Bronchial epithelial cell (primary cell): ENCODE measurements around the gene RNF212B. TPM values are rescaled to one million over a fixed set of nuclear protein-coding genes. Genes with fewer than 3 reads are reported as not detected.

Experiments used
- DNase-seq: peaks from one replicate; pipeline ENCODE4 v3.0.0-alpha.2; 2010; ENCODE audit warnings: low read depth
- FAIRE-seq: peaks from 2 replicates; lab custom pipeline; 2011; peaks lifted over from hg19 to GRCh38; lab: Jason Lieb, UNC
- H3K27me3 ChIP-seq: 2 replicates; pipeline ENCODE4 v1.5.1; 2011; ENCODE audit warnings: low read length; ENCODE audit not compliant: control insufficient read depth, insufficient read depth
- H3K36me3 ChIP-seq: 2 replicates; pipeline ENCODE4 v1.5.1; 2011; ENCODE audit warnings: low read length; ENCODE audit not compliant: control insufficient read depth, insufficient read depth
- H3K4me3 ChIP-seq: 2 replicates; pipeline ENCODE4 v1.5.1; 2011; ENCODE audit warnings: mild to moderate bottlenecking, low read depth, low read length, control low read depth
- CTCF ChIP-seq: IDR thresholded peaks from 2 replicates; pipeline ENCODE4 v1.5.1; 2011; ENCODE audit warnings: mild to moderate bottlenecking, moderate library complexity, low read length, control low read depth, inconsistent platforms; ENCODE audit not compliant: insufficient read depth, severe bottlenecking
- total RNA-seq: library from RNA; depleted of rRNA; stranded (reverse); fragments of >200 nt; gene quantifications from 2 replicates; pipeline ENCODE4 v1.2.1, GENCODE V29; 2014

Gene RNF212B
- total RNA-seq, 1 donor from 2014 or later, result not detected

GRCh38 chr14:23297096-23297495 is 59.4 kb downstream of the RNF212B start:
- no peak overlapping the region for H3K4me3 ChIP-seq
- no peak for FAIRE-seq
- peaks cover 1% of the 10 kb centered on the region for H3K36me3 ChIP-seq
- no peak for TF ChIP-seq CTCF
- no peaks in the 10 kb centered on the region for H3K27me3 ChIP-seq
- no peak for DNase-seq

GRCh38 chr14:23297611-23298277 is 60.0 kb downstream of the RNF212B start:
- TF ChIP-seq CTCF, result no peak
- FAIRE-seq, result no peak
- H3K36me3 ChIP-seq, result peaks cover 1% of the 10 kb centered on the region
- H3K27me3 ChIP-seq, result no peaks in the 10 kb centered on the region
- no peak for DNase-seq
- no peak overlapping the region for H3K4me3 ChIP-seq

GRCh38 chr14:23299211-23299957 is 61.6 kb downstream of the RNF212B start:
- FAIRE-seq, result no peak

GRCh38 chr14:23299986-23300686 is 62.4 kb downstream of the RNF212B start:
- Histone ChIP-seq H3K4me3 (peak overlapping the region; percentile 61), H3K36me3 (peaks cover 1% of the 10 kb centered on the region), H3K27me3 (no peaks in the 10 kb centered on the region)
- no peak for TF ChIP-seq CTCF
- no peak for DNase-seq
- no peak for FAIRE-seq

More at GRCh38 chr14:23299211-23299957, 61.6 kb downstream of the RNF212B start:
- Histone ChIP-seq H3K27me3 (no peaks in the 10 kb centered on the region), H3K4me3 (no peak overlapping the region), H3K36me3 (peaks cover 1% of the 10 kb centered on the region)
- DNase-seq, result peak; percentile 90
- TF ChIP-seq CTCF, result peak; percentile 55

GRCh38 chr14:23300687-23301223 is 63.0 kb downstream of the RNF212B start:
- DNase-seq (peak; percentile 36), FAIRE-seq (no peak)
- TF ChIP-seq CTCF, result no peak
- Histone ChIP-seq H3K36me3 (peaks cover 1% of the 10 kb centered on the region), H3K27me3 (no peaks in the 10 kb centered on the region), H3K4me3 (peak overlapping the region; percentile 61)
